SKM-1 treated with dmso at 0.1 percent for 144 hours (cell line): ENCODE measurements around the gene TMPRSS2.

Source experiments
- DNase-seq: peaks from one replicate; lab custom pipeline; 2025; ENCODE audit not compliant: unreplicated experiment; lab: John Stamatoyannopoulos, UW

Gene TMPRSS2

GRCh38 chr21:41482980-41483379 is 25.0 kb downstream of the TMPRSS2 start:
- no peak for DNase-seq

DNA sequence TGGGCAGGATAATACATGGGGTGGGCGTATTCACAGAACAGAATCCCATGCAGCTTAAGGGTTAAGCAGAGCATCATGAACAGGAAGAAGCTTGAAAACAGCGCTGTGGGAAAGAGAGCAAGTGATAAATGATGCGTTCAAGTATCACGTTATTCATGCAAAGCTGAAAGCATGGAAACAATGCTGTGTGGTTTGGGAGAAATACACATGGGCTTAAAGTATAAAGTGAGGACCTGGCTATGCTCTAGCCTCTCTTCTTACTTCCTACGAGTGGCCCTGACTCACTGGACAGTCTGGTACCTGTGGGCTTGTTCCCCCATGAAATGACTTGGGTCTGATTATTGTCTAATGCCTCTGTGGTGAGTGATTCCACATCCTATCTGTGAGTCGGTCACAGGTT is 25.7 kb downstream of the TMPRSS2 start:
- DNase-seq = no peak

- DNase-seq = no peak
These were observed 26.8 kb downstream of the TMPRSS2 start for GRCh38 chr21:41481191-41481590.

DNA sequence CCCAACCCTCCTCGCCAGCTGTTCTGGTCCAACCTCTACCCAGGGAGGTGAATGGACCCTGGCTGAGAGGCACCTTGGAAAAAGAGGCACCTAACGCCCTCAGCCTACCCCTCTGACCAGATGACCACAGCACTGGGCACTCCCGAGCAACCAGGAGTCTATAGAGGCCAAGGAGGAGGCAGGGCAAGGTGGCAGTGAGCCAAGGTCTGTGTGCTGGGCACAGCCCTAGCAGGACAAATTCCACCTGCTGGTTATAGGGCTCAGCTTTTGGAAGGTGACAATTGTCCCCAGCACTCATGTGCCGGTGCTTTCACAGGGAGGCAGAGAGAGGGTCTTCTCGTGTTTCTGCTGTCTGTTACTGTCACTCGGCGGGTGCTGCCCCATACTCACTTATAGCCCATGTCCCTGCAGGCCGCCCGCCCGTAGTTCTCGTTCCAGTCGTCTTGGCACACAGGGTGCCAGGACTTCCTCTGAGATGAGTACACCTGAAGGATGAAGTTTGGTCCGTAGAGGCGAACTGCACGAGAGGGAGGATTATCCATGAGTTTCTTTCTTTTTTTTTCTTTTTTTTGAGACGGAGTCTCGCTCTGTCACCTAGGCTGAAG is 27.8 kb downstream of the TMPRSS2 start:
- DNase-seq = no peak

DNA sequence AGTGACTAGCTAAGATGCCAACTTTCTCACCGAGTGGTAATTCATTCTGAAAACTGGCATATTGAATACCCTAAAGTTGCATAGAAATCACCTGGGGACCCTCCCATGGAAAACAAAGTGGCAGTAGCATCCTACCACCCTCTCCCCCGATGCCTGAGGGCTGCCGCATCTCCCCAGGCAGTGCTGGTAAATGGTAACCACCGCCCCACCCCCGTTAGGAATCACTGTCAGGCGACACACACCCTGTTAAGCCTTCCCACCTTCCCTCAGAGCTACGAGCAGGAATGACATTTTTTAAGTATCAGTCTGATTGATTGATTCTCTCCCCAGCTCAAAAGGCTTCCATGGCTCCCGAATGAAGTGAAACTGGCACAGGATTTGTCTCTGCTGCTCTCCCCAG is 28.3 kb downstream of the TMPRSS2 start:
- no peak for DNase-seq

- no peak for DNase-seq
These were observed 29.4 kb downstream of the TMPRSS2 start for GRCh38 chr21:41478319-41479177.

DNA sequence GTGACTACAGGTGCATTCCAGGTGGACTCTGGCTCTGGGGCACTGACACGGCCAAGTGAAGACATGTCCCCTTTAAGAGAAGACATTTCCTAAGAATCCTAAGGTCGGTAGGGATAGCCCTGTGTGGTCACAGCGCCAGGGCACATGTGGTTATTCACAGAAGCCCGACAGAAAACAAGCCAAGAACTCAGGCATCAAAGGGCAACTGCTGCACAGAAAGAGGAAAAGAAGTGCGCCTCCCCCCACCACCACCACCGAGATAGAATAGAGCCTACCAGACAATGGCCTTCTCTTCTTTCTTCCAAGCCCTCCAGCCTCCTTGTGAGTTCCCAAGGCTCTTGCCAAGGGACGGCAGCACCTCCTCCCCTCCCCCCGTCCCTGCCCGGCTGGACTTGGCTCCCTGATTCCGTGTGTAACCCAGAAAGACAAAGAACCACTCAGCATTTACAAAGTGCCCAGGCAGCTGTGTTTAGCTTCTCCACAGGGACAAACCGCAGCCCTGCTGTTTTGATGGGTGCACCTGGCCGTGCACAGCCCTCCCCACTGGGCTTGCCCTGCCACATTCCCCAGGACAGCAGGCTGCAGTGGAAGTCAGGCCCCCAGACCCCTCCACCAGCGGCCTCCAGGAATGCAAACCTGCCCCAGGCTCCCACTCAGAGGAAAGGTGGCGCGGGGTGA is 30.2 kb downstream of the TMPRSS2 start:
- DNase-seq = no peak

GRCh38 chr21:41475714-41476420 is 32.1 kb downstream of the TMPRSS2 start:
- no peak for DNase-seq

DNA sequence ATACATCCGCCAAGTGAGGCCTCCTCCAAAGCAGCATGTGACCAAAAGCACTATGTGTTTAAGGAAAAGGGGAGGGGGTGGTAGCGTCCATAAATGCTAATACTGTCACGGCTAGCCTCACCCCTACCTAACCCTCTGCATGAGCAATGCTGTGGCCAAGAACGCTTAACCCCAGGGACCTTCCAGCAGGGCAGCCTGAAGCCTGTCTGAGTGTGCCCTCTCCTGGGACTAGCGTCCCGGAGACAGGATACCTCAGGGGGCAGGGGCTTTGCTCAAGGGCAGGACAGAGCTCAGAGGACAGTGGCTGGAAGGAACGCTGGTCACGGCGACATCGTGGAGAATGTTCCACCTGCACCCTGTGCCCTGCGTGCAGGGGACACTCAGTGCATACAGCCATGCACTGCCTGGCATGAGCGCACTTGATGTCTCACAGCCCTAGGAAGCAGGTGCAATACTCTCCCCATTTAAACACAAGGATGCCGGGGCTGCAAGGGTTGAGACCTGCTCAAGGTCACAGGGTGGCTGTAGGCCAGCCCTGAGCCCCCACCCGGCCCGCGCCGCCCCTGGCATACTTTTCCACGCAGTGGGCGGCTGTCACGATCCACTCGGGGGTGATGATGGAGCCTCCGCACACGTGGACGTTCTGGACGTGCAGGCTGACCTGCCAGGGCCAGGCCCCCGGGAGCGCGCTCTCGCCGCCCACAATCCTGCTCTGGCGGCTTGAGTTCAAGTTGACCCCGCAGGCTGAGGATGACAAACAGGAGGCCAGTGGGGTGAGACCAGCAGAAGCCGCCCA is 35.0 kb downstream of the TMPRSS2 start:
- DNase-seq = no peak

- DNase-seq = no peak
These were observed 37.9 kb downstream of the TMPRSS2 start for GRCh38 chr21:41470054-41470453.

DNA sequence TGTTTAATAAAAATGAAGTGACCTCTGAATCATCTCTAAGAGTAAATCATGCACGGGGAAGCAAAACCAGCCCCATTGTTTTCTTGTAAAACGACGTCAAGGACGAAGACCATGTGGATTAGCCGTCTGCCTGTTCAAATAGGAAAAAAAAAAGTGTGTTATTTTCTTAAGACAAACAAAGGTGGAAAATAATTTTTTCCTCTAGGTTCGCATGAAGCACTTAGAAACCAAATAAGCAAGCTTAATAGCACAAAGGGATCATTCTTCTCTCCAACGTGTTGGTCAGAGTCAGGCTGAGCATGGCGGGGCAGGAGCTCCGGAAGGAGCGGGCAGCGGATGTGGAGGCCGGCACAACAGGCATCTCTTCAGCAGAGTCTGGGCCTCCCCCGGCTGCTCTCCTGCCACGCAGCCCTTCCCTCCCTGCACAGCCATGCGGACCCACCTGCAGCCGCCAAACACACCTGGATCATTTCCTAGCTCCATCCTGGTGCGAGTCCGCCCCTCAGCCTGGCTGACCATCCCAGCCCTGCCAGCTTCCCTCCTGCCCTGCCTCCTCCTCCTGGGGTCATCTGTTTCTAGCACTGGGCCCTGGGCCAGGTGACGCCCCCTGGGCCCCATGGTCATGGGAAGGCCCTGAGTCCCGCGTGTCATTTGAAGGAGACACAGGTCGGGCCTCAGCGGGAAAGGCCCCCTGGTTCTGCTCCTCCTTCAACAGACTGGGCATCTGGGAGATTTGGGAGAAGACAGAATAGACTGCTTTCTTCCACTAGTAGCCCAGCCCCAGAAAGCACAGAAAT is 41.7 kb downstream of the TMPRSS2 start:
- DNase-seq = no peak

GRCh38 chr21:41465176-41465781 is 42.7 kb downstream of the TMPRSS2 start:
- DNase-seq = no peak

- DNase-seq = peak; percentile 68
These were observed 47.1 kb downstream of the TMPRSS2 start for GRCh38 chr21:41460578-41461527.

DNA sequence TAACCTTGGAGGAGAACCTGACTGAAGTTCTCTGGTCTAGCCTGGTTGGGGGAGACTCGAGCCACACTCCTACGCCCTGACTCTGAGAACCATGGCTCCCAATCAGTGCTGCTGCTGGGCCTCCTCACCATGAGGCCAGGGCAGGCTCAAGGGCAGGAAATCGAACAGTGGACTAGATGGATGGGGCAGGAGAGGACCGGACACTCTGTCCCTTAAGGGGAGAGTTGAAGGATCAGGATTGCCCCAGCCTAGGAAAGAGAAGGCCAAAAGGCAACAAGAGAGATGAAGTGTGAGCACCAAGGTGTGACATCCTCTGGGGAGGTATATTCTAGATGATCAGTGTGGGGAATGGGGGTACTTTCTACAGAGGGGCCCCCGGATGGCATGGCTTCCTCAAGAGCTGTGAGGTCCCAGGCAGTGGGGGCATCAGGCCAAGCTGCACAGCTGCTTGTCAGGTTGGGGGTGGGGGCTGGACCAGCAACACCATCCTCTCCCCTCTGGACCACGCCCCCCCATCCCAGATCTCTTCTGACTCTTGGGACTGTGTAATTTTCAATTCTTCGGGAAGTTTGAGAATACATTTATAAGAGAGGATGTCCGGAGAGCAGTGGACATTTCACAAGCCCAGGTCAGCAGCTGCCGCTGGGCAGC is 47.9 kb downstream of the TMPRSS2 start:
- no peak for DNase-seq

DNA sequence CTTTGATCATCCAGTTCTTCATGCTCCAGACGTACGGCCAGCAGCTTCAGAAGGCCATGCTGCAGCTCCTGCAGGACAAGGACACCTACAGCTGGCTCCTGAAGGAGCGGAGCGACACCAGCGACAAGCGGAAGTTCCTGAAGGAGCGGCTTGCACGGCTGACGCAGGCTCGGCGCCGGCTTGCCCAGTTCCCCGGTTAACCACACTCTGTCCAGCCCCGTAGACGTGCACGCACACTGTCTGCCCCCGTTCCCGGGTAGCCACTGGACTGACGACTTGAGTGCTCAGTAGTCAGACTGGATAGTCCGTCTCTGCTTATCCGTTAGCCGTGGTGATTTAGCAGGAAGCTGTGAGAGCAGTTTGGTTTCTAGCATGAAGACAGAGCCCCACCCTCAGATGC is 49.4 kb downstream of the TMPRSS2 start:
- no peak for DNase-seq

DNA sequence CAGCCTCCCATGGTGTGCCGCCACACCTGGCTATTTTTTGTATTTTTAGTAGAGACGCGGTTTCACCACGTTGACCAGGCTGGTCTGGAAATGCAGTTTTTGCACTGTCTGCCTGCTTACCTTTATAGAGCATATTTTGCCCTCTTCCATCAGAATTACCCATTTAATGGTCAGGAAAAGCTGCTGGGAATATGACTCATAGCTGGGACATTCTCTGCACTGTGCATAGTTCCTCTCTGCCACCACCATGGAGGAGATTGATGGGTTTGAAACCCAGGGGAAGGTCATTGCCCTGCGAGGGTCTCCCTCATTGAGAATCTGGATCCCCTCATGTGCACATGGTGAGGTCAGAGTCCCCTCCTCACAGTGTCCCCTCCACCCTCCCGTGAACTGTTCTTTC is 49.8 kb downstream of the TMPRSS2 start:
- DNase-seq = no peak

GRCh38 chr21:41453761-41454160 is 54.2 kb downstream of the TMPRSS2 start:
- no peak for DNase-seq

- no peak for DNase-seq
These were observed 54.8 kb downstream of the TMPRSS2 start for GRCh38 chr21:41453198-41453597.
